Right cardiac atrium (tissue), 5 donors: ENCODE results near the gene ERC2. TPM values are rescaled to one million over a fixed set of nuclear protein-coding genes. Genes with fewer than 3 reads are reported as not detected.

Source experiments
- ATAC-seq, 2 donors: fragments of 200-7000 bp; cut with Tn5 transposase; one replicate each; pipeline versions ENCODE4 v1.8.0 to v1.9.1; 2020; ENCODE audit warnings: moderate library complexity in 2 of 2, mild to moderate bottlenecking in 1 of 2
- DNase-seq, 3 donors: peaks; one replicate each; pipeline ENCODE4 v3.0.0-alpha.2; 2020
- H3K27ac ChIP-seq: one replicate; pipeline ENCODE4 v1.5.1; 2013; ENCODE audit warnings: mild to moderate bottlenecking, low read length, control low read depth, moderate library complexity
- H3K27me3 ChIP-seq: one replicate; pipeline ENCODE4 v1.6.1; 2013; ENCODE audit not compliant: control insufficient read depth, insufficient read depth
- H3K4me1 ChIP-seq: one replicate; pipeline ENCODE4 v1.6.1; 2013; ENCODE audit warnings: low read length; ENCODE audit not compliant: control insufficient read depth, insufficient read depth
- H3K4me3 ChIP-seq: one replicate; pipeline ENCODE4 v1.5.1; 2013; ENCODE audit warnings: low read length, control low read depth
- H3K9me3 ChIP-seq: one replicate; pipeline ENCODE4 v1.6.1; 2013; ENCODE audit warnings: low read length; ENCODE audit not compliant: control insufficient read depth
- WGBS: extraction: QIAGEN DNeasy Blood & Tissue Kit; methylation state at CpG from one replicate; pipeline ENCODE4 v1.1.7; 2013; 5-methylcytosine and 5-hydroxymethylcytosine counted together
- intact Hi-C, 4 donors: fragments of 100-400 bp; cut with DNase I; formaldehyde crosslinking; loops; one replicate each; pipeline versions ENCODE4 v1.11.0 to v1.14.0; 2022 to 2023
- polyA plus RNA-seq: library from polyadenylated mRNA; stranded (reverse); fragments of 200-250 nt; gene quantifications from one replicate; pipeline ENCODE4 v1.2.3, GENCODE V29; 2013
- total RNA-seq, 4 donors: library from RNA; stranded (reverse); fragmentation: NEBNext Ultra II Directional; extraction: Animal tissue kit (Norgen Biotek cat#: 25700); gene quantifications; one replicate each; pipeline ENCODE4 v1.2.1, GENCODE V29; 2021
- donor health status: healthy with polysubstance abuse.
- donor health status: DM: no; HTN: yes; CAD: no.
- donor health status: DM: no; HTN: no; CAD: no.
- donor health status: DM: no; HTN: yes; CAD: no; lungs with severe emphysema.
- donor health status: DM: yes; HTN: yes; CAD: no.

The ERC2 gene
- total and polyA plus RNA-seq, 5 donors: 1.5 to 9.2 (median 3.8) TPM

DNA sequence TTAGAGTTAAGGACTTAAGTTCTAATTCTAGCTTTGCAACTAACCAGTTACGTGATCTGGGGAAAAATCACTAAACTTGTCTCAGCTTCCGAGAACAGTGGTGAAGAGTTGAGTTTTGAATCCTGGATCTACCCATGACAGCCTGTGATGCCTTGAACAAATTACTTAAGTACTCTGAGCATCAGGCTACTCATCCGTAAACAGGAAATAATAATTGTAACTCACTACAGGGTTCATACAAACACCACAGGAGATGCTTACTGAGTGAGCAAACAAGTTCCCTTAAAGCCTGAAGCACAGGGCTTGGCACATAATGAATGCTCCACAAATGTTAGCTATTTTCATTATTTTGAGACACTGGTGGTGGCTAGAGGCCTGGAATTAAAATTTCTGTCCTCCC lies 158.8 kb downstream of the ERC2 start:
- intact Hi-C loops: no loop called here

DNA sequence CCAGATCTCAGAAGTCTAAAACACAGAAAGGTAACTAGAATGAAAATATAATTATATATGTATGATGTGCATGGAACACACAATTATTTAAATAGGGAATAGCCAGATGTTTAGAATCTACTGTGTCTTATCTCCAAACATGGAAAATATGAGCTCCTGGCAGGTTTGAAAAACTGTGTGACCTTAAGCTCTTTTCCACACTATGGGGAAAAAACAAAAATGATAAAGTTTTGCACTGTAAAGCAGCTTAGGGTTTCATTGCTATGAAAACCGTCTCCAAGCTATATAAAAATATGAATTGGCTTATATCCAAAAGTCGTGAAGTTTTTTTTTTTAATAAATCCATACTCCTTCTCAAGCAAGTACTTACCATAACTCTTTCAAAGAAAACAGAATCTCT lies 159.8 kb downstream of the ERC2 start:
- no peak overlapping the region for H3K4me3 ChIP-seq
- H3K4me1 ChIP-seq: no peaks in the 10 kb centered on the region
- no peak overlapping the region for H3K27ac ChIP-seq
- ATAC-seq (no peak), DNase-seq (no peak)
- no peaks in the 10 kb centered on the region for H3K9me3 ChIP-seq
- no peaks in the 10 kb centered on the region for H3K27me3 ChIP-seq
- 30% methylated on average over 2 of the region's 2 CpGs for WGBS
- intact Hi-C loops: no loop called here

More for the DNA sequence above, 158.8 kb downstream of the ERC2 start:
- Histone ChIP-seq H3K27me3 (no peaks in the 10 kb centered on the region), H3K9me3 (no peaks in the 10 kb centered on the region), H3K27ac (no peak overlapping the region), H3K4me3 (no peak overlapping the region), H3K4me1 (no peaks in the 10 kb centered on the region)
- 70% methylated on average over 3 of the region's 3 CpGs for WGBS
- DNase-seq (no peak), ATAC-seq (no peak)

DNA sequence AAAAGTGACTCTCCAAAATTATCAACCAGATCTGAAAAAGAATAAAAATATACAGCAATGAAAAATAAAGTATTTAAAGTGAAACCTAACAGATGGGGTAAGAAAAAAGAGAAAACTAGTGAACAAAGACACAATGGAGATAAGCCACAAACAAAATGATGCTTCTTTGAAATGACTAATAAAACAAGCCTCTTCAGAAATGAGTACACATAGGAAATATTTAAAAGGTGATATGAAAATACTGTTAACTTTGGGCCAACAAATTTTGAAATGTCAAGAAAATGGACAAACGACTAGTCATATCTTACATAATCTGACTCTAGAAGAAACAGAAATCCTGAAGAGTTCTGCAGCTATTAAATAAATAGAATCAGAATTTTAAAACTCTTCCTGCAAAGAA lies 164.2 kb downstream of the ERC2 start:
- no peak overlapping the region for H3K27ac ChIP-seq
- WGBS: 72% methylated on average over 1 of the region's 1 CpG
- H3K4me3 ChIP-seq: no peak overlapping the region
- DNase-seq (no peak), ATAC-seq (no peak)
- intact Hi-C loops: no loop called here
- no peaks in the 10 kb centered on the region for H3K9me3 ChIP-seq
- no peaks in the 10 kb centered on the region for H3K27me3 ChIP-seq
- no peaks in the 10 kb centered on the region for H3K4me1 ChIP-seq

DNA sequence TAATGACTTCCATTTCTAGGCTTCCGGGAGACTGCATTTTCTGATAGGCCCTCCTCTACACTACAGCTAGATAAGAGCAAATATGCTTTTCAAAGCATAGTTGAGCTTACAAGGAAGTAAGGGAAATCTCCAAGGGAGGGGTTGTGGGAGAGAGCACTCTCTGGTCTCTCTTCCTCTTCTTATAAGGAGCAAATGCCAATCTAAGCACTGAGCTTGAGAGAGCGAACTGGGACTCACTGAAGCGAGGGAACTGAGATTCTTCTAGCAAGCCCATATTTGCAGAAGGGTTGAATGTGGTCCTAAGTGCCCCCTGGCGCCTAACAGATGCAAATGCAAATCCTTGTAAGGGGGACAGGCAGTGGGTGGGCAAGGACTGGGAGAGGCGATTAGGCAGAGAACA lies 164.8 kb downstream of the ERC2 start:
- H3K4me1 ChIP-seq: no peaks in the 10 kb centered on the region
- peak in 2 of 3 donors; percentile 19 to 47 for DNase-seq
- H3K9me3 ChIP-seq: no peaks in the 10 kb centered on the region
- H3K27ac ChIP-seq: no peak overlapping the region
- no peaks in the 10 kb centered on the region for H3K27me3 ChIP-seq
- peak; percentile 71 to 83 for ATAC-seq
- WGBS: 27% methylated on average over 5 of the region's 5 CpGs
- H3K4me3 ChIP-seq: no peak overlapping the region
- intact Hi-C loops: no loop called here

DNA sequence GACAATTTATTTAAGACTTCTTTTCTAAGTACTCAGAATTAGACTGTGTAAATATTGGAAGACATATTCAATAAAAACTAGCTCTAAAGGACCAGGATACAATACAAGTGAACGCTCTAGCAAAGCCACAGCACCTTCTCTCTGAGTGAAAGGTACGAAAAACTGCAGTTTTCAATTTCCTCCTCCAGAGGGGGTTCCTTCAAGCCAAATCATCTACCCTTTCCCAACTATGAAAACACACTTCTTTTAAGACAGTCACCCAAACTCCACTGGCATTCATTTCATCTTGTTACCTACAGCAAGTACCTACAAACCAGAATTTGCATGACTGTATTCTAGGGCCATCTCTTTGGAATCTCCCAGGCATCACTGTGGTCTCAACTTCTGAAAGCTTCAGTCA lies 165.8 kb downstream of the ERC2 start:
- no peaks in the 10 kb centered on the region for H3K27me3 ChIP-seq
- 86% methylated on average over 2 of the region's 2 CpGs for WGBS
- intact Hi-C loops: no loop called here
- no peak overlapping the region for H3K4me3 ChIP-seq
- ATAC-seq: no peak
- H3K27ac ChIP-seq: no peak overlapping the region
- H3K9me3 ChIP-seq: no peaks in the 10 kb centered on the region
- no peaks in the 10 kb centered on the region for H3K4me1 ChIP-seq
- no peak for DNase-seq

DNA sequence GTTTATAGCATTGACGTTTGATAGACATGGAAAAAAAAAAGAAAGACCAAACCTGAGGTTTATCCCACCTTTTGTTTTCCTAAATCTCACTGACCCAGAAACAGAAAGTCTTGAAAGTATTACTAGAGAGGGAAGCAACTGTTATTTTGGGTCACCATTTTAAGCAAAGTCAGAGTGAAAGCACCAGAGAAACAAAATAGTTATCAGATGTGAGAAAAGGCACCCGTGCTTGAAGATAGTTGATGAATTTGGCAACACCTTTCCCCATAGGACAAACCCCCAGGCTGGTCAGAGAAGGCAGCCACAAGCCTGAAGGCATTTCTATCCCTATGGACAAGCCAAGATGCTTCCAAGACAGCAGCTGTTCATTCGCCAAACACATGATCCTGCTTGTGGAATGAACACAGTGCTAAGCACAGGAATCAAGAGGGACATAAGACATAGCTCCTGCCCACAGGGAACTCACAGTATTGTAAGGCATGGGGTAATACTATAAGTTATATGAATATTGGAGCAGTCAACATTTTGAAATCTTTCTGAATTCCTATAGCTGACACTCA lies 170.9 kb downstream of the ERC2 start:
- ATAC-seq (no peak), DNase-seq (no peak)
- H3K4me1 ChIP-seq: no peaks in the 10 kb centered on the region
- no peaks in the 10 kb centered on the region for H3K27me3 ChIP-seq
- no peaks in the 10 kb centered on the region for H3K9me3 ChIP-seq
- WGBS: 65% methylated on average over 3 of the region's 3 CpGs
- intact Hi-C loops: no loop called here
- H3K27ac ChIP-seq: no peak overlapping the region
- H3K4me3 ChIP-seq: no peak overlapping the region

DNA sequence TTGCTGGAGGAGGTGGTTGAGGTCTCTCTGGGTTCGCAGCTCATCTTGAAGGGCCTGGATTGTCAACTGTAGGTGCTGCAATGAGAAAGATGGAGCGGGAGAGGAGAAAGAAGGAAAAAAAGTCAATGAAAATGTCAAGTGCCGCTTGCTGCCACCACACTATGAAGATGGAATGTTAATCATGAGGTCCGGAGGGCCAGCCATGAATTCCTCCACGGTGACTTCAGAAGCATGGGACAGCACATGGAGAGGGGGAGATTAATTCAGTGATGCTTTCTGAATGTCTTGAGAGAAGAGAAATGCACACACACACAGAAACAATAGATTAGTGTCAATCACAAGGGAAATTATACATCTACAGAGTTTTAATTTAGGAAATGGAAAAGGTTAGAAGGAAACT lies 171.9 kb downstream of the ERC2 start:
- 62% methylated on average over 5 of the region's 5 CpGs for WGBS
- Histone ChIP-seq H3K9me3 (no peaks in the 10 kb centered on the region), H3K27ac (no peak overlapping the region), H3K27me3 (no peaks in the 10 kb centered on the region), H3K4me3 (no peak overlapping the region), H3K4me1 (no peaks in the 10 kb centered on the region)
- ATAC-seq (no peak), DNase-seq (no peak)
- intact Hi-C loops: no loop called here

DNA sequence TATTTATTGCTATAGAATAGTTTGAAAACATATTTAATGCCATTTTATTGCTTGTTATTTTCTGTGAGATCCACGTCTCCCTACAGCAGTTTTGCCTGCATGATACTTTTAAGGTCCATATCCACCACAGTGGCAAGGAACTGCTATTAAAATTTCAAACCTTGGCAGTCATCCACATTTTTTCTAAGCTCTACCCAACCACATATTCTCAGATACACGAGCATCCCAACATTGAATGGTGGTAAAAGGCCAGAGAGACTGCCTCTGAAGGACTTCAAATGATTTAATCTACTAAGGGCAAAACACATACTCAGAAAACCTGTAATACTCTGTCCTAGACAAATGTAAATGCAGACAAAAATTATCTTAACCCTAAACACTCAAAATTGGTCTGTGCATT lies 173.1 kb downstream of the ERC2 start:
- whole genome bisulfite sequencing: 58% methylated on average over 2 of the region's 2 CpGs
- no peak for ATAC-seq
- Histone ChIP-seq H3K9me3 (no peaks in the 10 kb centered on the region), H3K4me1 (no peaks in the 10 kb centered on the region), H3K27me3 (no peaks in the 10 kb centered on the region), H3K27ac (no peak overlapping the region), H3K4me3 (no peak overlapping the region)
- DNase-seq: no peak
- intact Hi-C loops: no loop called here

DNA sequence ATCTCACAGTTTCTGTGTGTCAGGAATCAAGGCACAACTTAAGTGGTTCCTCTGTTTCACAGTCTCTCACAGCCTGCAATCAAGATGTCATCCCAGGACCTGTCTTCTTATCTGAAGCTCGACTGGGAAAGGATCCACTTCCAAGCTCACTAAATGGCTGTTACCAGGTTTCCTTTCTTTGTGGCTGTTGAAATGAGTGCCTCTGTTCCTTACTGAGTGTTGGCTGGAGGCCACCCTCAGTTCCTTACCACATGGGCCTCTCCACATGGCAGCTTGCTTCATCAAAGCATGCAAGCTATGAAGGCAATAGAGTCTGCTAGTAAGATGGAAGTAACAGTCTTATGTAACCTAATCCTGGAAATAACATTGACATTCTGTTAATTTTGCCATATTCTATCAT lies 174.0 kb downstream of the ERC2 start:
- 20% methylated on average over 1 of the region's 1 CpG for WGBS
- intact Hi-C loops: no loop called here
- Histone ChIP-seq H3K4me1 (no peaks in the 10 kb centered on the region), H3K9me3 (no peaks in the 10 kb centered on the region), H3K27ac (no peak overlapping the region), H3K27me3 (no peaks in the 10 kb centered on the region), H3K4me3 (no peak overlapping the region)
- DNase-seq: no peak
- ATAC-seq: no peak

DNA sequence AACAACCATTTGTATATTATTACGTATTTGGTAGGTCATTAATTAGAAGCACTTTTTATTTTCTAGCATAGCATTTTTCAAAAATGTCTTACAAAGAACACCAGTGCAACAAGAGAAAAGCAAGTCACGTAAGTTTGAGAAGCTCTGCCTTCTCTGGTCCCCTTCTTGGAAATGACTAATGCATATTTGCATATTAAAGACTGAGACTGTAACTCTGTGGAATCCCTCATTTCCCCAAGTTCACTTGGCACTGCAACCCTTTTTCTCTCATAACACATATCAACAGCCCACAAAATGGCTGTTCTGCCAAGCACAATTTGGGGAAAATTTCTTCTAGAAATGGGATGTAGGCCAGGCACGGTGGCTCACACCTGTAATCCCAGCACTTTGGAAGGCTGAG lies 176.3 kb downstream of the ERC2 start:
- ATAC-seq (no peak), DNase-seq (no peak)
- H3K9me3 ChIP-seq: no peaks in the 10 kb centered on the region
- H3K4me3 ChIP-seq: no peak overlapping the region
- no peak overlapping the region for H3K27ac ChIP-seq
- 84% methylated on average over 3 of the region's 3 CpGs for WGBS
- intact Hi-C loops: no loop called here
- H3K4me1 ChIP-seq: no peaks in the 10 kb centered on the region
- no peaks in the 10 kb centered on the region for H3K27me3 ChIP-seq

DNA sequence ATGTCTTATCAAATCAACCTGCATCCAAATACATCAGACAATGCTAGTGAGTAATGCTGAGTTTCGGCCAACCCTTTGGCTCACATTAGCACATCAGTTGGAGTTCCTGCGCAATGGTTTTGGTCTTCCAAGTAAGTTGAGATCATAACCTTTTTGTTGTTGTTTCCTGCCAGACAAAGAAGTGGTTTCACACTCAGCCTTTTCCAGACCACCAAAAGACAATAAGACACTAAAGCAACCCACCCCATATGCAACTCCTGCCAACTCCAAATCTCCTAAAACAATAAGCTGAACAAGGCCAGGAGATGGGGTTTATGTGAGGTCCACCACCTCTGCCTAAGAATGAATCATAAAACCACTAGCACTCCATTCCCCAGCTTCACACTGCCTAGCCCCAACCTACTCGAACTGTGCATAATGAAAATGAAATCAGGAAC lies 177.0 kb downstream of the ERC2 start:
- peak in 1 of 2 donors; percentile 90 for ATAC-seq
- WGBS: 56% methylated on average over 3 of the region's 3 CpGs

DNA sequence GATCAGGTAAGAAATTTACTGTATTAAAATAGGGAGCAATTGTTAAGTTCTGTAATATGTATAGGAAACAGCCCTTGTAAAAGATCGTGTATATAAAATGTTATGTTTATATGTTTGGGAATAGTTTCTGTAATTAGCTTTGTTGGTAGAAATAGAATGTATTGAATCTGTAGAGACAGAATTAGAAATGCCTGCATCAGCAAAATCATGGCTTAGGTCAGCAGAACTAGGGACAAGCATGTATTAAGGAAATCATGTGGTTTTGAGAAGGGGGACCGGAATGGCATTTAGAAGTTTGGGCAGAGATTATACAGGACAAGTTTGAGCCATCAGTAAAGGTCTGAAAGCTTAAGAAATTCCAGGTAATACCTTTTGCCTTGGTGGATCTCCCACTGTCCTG lies 177.9 kb downstream of the ERC2 start:
- DNase-seq: no peak
- H3K4me3 ChIP-seq: no peak overlapping the region
- no peaks in the 10 kb centered on the region for H3K9me3 ChIP-seq
- H3K27me3 ChIP-seq: no peaks in the 10 kb centered on the region
- intact Hi-C loops: no loop called here
- no peak overlapping the region for H3K27ac ChIP-seq
- 86% methylated on average over 2 of the region's 2 CpGs for WGBS
- no peaks in the 10 kb centered on the region for H3K4me1 ChIP-seq
- no peak for ATAC-seq

More for the DNA sequence above, 177.0 kb downstream of the ERC2 start:
- Histone ChIP-seq H3K27ac (no peak overlapping the region), H3K9me3 (no peaks in the 10 kb centered on the region), H3K4me1 (no peaks in the 10 kb centered on the region), H3K27me3 (no peaks in the 10 kb centered on the region), H3K4me3 (no peak overlapping the region)
- peak in 1 of 3 donors; percentile 21 for DNase-seq
- intact Hi-C loops: no loop called here
